Stimulated activated naive CD4-positive, alpha-beta T cell (primary cell): ENCODE measurements around the gene TBCCD1.
"Not testable (repeated sequence)": the region's sequence is repeated elsewhere in the genome, so short reads cannot be mapped to it uniquely, and the experiment has no call there.

Experiments used
- DNase-seq, 6 experiments: peaks; one replicate each; lab custom pipeline; 2025; lab: John Stamatoyannopoulos, UW

TBCCD1 gene

GRCh38 chr3:186517218-186517617, 49.9 kb downstream of the TBCCD1 start:
- no peak for DNase-seq

GRCh38 chr3:186516646-186517045, 50.5 kb downstream of the TBCCD1 start:
- no peak for DNase-seq

GRCh38 chr3:186515125-186515524, 52.0 kb downstream of the TBCCD1 start:
- DNase-seq, result peak in 2 of 6 experiments; percentile 27 to 29

GRCh38 chr3:186514296-186515002, 52.7 kb downstream of the TBCCD1 start:
- no peak for DNase-seq

- DNase-seq, result no peak
Observed at GRCh38 chr3:186513386-186513785, 53.8 kb downstream of the TBCCD1 start.

GRCh38 chr3:186512570-186513302, 54.4 kb downstream of the TBCCD1 start:
- no peak for DNase-seq

- no peak for DNase-seq
Observed at GRCh38 chr3:186511702-186512101, 55.4 kb downstream of the TBCCD1 start.

GRCh38 chr3:186511245-186511644, 55.9 kb downstream of the TBCCD1 start:
- DNase-seq, result no peak

GRCh38 chr3:186510374-186511079, 56.6 kb downstream of the TBCCD1 start:
- DNase-seq, result no peak

GRCh38 chr3:186509423-186509822, 57.7 kb downstream of the TBCCD1 start:
- no peak for DNase-seq

- no peak for DNase-seq
Observed at GRCh38 chr3:186506857-186507256, 60.3 kb downstream of the TBCCD1 start.

- no peak for DNase-seq
Observed at GRCh38 chr3:186506191-186506739, 60.9 kb downstream of the TBCCD1 start.

GRCh38 chr3:186502966-186503712, 64.0 kb downstream of the TBCCD1 start:
- DNase-seq, result no peak

- DNase-seq, result no peak
Observed at GRCh38 chr3:186502138-186502948, 64.8 kb downstream of the TBCCD1 start.

- not testable (repeated sequence) for DNase-seq
Observed at GRCh38 chr3:186499949-186500348, 67.2 kb downstream of the TBCCD1 start.

- not testable (repeated sequence) for DNase-seq
Observed at GRCh38 chr3:186498022-186498421, 69.1 kb downstream of the TBCCD1 start.

GRCh38 chr3:186497608-186498007, 69.5 kb downstream of the TBCCD1 start:
- DNase-seq, result no peak

GRCh38 chr3:186496635-186497034, 70.5 kb downstream of the TBCCD1 start:
- no peak for DNase-seq
